HG02571 (cell line): ENCODE measurements around the gene OR4F15.

Experiments
- ATAC-seq: cut with Tn5 transposase; IDR thresholded peaks from one replicate; pipeline ENCODE4 v1.9.1; 2021; ENCODE audit warnings: mild to moderate bottlenecking, moderate library complexity; ENCODE audit not compliant: unreplicated experiment

Gene OR4F15

DNA sequence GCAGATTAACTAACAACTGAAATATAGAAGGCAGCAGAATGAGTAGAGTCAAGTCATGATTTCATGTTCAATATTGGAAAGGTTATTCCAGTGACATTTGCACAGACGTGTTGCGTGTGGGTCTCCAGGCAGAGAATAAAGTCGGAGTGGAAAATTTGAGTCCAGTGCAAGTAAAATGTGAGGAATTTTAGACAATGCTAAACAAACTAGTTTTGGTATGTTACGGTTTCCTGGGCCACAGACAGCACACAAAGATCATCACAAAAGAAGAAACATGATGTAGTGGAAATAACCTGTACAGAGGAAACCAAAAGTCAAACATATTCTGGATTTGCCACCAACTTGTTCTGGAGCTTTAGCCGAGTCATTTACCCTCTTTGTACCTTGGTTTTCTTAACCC is 8.3 kb upstream of the OR4F15 start:
- ATAC-seq = no peak

DNA sequence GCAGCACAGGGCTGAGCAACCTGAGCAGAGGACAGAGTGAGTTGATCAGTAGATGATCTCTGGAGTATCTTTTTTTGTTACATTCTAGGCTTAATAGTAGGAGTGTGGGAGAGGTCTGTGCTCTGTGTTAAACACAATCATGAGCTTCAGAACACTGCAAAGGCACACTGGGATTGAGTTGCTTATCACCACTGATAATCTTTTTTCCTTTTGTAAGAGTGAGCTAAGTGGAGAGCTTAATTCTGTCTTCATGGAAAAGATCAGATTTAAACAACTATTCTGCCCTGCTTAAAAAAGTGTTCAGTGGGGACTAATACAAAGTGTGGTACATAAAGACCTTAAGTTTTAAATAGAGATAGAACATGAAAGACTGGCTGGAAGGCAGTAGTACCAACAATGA is 7.6 kb upstream of the OR4F15 start:
- ATAC-seq = no peak

DNA sequence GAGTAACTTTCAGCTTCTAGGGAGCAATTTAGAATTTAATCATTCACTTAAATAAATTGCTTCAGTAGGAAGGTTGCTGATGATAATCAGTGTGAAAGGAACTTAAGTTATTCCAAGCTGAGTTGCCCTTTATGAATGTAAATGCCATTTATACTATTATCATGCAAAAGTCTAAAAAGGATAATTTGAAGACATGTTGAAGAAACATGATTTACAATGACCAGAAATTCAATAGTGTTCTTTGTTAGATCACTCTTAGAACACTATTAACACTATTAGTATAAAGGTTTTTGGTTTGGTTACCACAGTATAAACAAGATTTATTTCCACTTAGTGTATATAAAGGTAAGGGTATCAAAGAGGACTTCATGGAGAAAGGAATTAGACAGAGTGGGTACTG is 7.1 kb upstream of the OR4F15 start:
- no peak for ATAC-seq

DNA sequence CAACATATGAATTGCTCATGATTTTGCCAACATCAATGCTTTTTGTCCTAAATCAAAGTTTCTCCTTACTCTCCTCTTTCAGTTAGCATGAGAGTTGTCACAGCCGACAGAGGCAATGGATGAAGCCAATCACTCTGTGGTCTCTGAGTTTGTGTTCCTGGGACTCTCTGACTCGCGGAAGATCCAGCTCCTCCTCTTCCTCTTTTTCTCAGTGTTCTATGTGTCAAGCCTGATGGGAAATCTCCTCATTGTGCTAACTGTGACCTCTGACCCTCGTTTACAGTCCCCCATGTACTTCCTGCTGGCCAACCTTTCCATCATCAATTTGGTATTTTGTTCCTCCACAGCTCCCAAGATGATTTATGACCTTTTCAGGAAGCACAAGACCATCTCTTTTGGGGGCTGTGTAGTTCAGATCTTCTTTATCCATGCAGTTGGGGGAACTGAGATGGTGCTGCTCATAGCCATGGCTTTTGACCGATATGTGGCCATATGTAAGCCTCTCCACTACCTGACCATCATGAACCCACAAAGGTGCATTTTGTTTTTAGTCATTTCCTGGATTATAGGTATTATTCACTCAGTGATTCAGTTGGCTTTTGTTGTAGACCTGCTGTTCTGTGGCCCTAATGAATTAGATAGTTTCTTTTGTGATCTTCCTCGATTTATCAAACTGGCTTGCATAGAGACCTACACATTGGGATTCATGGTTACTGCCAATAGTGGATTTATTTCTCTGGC is 6.2 kb upstream of the OR4F15 start:
- no peak for ATAC-seq

DNA sequence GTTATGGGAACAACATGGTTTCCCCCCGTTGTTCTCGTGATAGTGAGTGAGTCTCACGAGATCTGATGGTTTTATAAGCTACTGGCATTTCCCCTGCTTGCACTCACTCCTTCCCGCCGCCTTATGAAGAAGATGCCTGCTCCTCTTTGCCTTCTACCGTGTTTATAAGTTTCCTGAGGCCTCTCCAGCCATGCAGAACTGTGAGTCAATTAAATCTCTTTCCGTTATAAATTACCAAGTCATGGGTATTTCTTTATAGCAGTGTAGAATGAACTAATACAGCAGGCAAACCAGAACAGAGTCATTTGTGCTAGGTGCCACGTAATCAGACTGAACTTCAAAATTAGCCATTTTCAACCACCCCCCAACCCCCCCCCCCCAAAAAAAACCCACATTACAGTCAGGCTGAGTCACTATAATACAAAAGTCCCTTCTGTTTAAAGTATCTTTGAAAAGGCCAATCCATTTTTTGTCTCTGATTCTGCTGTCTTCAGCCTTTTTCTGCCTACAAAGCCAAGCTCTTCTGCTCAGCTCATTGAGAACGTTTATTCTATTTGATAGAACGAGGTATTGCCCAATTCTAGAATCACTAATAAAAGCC is 4.6 kb upstream of the OR4F15 start:
- no peak for ATAC-seq

DNA sequence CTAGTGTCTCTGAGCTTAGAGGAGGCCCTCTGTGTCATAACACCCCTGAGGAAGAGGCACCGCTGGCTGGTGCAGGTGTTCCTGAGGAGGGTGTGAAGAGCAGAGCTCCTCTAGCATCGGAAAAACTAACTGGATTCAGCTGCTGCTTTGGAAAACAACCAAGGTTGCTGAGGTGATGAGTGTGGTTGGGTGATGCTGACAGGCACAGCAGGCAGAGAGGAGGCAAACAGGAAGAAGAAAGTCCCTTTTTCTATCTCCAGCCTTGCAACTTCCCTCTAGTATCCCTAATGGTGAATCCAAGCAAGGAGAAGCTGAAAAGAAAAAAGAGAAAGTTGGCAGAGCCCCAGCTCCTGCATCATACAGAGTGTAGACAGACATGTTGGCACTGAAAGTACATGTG is 3.8 kb upstream of the OR4F15 start:
- no peak for ATAC-seq

DNA sequence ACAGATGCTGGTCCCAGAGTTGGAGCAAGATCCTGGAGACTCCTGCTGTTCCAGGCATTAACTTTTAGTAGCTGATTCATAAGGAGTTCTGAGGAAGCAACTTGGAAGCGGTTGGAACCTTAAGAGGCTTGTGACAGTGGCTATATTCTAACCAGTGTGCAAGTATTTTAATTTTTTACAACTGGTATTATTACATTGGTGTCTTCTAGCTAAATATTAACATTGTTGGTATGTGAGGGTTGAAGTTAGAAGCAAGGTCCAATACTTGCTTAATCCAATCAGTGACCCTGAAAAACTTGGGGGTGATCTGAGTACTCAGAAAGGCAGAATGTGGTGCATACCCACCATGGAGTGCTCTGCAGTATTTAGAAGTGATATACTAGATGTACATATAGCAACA is 1.5 kb upstream of the OR4F15 start:
- no peak for ATAC-seq

DNA sequence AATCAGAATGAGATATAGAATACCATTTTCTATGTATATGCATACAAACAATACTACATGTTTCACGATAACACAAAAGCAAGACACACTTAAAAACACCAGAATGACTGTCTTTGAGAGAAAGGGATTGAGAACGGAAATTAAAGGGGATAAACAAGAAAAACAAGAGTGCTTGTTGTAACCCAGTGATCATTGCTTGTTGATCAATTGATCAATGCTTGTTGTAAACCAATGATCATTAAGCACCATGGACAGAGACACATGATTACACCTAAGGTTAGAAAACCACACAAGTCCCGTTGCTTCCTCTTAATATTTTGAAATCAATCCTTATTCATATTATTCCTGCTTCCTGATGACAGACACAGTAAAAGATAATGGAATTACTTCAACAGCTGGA is 1.1 kb upstream of the OR4F15 start:
- ATAC-seq = no peak

DNA sequence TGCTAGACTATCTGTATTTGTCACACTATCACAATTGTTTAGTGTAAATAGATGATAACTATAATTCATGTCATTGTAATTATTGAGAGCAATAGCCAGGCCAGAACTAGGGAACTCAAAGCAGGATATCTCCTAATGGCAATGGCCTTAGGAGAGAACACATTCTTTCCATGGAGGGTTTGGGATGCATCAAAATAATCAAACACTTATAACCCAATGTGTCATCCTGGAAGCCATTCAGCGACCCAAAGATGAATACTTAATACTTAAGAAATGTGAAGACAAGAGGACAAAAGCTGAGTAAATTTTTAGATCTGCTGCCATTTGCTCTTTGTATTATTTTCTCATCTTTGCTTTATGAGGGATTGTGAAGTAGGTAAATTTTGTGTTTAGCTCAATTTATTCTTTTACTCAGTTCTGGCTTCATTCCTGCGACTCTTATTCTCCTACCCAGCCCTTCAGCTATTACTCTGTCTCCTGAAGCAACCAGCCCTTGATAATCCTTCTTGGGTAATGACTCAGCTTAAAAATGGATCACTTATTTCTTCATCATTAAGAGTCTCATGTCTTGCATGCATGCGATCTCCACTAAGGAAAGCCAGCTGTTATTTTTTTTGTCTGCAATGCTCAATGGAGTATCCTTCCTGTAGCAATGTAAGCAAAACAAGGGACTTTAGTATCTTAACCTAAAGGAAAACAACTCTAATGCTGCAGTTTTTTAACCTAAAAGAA is 2.0 kb downstream of the OR4F15 start:
- no peak for ATAC-seq

DNA sequence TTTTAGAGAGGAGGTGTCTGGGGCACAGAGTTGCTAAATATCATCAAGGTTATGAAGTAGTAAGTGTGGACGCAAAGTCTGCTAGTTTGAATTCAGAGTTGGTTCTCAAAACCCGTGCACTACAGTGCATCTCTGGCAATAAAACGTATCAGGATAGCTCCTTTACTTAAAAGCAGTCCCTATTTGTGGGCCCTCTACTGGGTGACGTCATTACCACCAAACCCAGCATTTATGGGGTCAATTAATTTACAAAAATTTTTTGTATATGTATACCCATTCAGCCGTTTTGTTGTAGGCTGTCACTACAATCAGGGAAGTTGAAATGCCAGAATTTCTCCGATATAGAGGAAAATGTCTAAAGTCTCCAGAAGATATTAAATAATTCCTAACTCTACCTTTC is 8.8 kb downstream of the OR4F15 start:
- ATAC-seq = no peak

DNA sequence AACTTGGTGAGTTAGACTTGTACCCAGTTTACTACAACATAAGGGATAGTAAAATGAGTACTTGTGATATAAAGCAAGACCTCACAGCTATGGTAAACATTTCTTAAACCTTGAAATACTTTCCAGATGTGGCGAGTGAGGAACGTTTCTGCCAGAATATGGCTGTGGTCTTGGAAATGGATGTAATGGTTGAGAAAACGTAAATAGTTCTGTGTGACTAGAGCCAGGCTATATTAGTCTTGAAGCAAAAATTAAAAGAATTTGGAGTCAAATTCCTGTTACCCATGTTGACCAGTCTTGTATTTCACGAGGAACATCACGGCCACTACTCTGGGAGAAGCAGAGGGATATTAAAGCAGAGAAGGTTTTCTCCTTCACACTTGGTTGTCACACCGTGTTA is 15.3 kb downstream of the OR4F15 start:
- ATAC-seq = no peak

DNA sequence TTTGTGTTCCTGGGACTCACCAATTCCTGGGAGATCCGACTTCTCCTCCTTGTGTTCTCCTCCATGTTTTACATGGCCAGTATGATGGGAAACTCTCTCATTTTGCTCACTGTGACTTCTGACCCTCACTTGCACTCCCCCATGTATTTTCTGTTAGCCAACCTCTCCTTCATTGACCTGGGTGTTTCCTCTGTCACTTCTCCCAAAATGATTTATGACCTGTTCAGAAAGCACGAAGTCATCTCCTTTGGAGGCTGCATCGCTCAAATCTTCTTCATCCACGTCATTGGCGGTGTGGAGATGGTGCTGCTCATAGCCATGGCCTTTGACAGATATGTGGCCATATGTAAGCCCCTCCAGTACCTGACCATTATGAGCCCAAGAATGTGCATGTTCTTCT is 16.8 kb downstream of the OR4F15 start:
- no peak for ATAC-seq

DNA sequence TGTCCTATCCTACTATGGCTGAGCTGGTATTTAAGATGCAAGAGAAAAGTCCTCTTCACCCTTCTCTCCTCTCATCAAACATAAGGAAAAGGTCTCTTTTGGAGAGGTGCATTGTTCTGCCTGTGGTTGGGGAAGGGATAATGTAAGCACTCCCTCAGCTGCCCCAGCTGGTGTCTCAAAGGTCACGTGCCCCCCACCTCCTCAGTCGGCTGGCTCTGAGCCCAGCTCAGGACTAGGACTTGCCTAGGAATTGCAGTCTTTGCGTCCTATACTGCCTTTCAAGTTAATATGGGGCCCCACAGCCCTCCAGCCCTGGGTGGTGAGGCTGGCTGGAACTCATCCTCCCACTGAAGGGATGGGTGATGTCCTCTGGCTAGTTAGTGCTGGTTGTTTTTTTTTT is 29.7 kb downstream of the OR4F15 start:
- ATAC-seq = no peak

DNA sequence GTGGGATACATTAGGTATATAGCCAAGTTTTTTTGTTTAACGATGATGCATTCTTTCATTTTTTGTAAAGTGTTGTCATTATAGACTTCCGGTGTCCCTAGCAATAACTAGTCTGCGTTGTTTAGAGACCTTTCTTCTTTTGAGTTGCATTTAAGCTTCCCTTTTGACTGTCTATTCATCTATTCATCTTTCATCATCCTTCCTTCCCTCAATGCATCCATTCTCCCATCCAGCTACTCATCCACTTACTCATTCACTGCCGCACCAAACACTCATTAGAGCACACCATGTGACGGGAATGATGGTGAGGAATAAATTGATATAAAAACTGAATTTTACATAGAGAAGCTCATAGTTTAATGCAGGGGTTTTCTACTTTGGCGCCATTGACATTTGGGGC is 32.9 kb downstream of the OR4F15 start:
- no peak for ATAC-seq

DNA sequence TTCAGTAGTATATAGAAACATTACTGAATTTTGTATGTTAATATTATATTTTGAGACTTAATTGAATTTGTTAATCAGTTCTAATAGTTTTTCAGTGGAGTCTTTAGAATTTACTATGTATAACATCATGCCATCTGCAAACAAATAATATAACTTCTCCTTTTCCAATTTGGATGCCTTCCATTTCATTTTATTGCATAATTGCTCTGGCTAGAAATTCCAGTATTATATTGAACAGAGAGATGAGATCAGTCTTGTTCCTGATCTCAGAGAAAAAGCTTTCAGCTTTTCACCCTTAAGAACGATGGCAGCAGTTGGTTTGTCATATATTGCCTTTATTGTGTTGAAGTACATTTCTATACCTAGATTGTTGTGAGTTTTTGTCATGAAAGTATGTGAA is 40.4 kb downstream of the OR4F15 start:
- no peak for ATAC-seq
